DOHH2 (cell line): ENCODE measurements around the gene LRRC61.

Experiments used
- EZH2phosphoT487 ChIP-seq: fragments of 200-600 bp; sonication (generic); IDR thresholded peaks from 2 replicates; pipeline ENCODE4 v1.6.1; 2017; ENCODE audit warnings: borderline replicate concordance, mild to moderate bottlenecking, antibody characterized with exemption, low read length, moderate library complexity, mixed read lengths
- TF ChIP-seq, protein P1 (sequence below): fragments of 200-600 bp; sonication (generic); IDR thresholded peaks from one replicate; pipeline ENCODE4 v1.5.1; 2014; ENCODE audit warnings: antibody characterized with exemption, mild to moderate bottlenecking, low read depth, low read length; ENCODE audit not compliant: poor library complexity, severe bottlenecking

DNA sequence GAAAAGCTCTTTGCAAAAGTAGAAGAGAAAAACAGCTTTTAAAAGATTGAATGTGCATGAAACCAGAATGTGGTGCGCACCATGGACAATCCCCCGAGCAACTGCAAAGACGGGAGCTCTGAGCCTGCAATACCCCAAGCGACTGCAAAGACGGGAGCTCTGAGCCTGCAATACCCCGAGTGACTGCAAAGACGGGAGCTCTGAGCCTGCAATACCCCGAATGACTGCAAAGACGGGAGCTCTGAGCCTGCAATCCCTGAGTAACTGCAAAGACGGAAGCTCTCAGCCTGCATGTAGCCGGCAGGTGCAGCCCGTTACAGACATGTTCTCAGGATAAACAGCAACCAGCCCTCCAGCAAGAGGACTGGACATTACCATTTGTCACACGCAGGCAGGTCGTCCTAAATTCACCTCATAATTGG, 62.2 kb downstream of the LRRC61 start:
- TF ChIP-seq, protein P1, sequence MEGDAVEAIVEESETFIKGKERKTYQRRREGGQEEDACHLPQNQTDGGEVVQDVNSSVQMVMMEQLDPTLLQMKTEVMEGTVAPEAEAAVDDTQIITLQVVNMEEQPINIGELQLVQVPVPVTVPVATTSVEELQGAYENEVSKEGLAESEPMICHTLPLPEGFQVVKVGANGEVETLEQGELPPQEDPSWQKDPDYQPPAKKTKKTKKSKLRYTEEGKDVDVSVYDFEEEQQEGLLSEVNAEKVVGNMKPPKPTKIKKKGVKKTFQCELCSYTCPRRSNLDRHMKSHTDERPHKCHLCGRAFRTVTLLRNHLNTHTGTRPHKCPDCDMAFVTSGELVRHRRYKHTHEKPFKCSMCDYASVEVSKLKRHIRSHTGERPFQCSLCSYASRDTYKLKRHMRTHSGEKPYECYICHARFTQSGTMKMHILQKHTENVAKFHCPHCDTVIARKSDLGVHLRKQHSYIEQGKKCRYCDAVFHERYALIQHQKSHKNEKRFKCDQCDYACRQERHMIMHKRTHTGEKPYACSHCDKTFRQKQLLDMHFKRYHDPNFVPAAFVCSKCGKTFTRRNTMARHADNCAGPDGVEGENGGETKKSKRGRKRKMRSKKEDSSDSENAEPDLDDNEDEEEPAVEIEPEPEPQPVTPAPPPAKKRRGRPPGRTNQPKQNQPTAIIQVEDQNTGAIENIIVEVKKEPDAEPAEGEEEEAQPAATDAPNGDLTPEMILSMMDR, result no peak
- TF ChIP-seq EZH2phosphoT487, result no peak
